ENCODE measurements around the gene R3HDM1.

DNA sequence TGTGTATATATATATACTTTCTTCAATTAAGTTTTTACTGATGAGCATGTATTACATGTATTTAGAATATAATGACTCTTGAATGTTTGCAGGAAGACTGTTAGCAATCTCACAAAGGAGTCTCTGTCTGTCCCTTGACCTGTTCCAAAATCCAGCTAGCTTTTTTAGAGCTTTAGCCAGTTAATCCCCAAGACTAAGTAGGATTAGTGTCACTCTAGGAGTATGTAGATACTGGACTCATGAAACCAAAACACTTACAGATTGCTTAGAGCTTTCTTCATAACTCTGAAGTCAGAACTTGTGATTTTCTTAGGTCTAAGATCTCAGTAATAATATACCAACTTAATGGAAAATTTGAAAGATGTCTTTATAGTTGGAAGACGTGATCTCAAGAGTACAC is 212.6 kb downstream of the R3HDM1 start:
- TF ChIP-seq, protein P1, sequence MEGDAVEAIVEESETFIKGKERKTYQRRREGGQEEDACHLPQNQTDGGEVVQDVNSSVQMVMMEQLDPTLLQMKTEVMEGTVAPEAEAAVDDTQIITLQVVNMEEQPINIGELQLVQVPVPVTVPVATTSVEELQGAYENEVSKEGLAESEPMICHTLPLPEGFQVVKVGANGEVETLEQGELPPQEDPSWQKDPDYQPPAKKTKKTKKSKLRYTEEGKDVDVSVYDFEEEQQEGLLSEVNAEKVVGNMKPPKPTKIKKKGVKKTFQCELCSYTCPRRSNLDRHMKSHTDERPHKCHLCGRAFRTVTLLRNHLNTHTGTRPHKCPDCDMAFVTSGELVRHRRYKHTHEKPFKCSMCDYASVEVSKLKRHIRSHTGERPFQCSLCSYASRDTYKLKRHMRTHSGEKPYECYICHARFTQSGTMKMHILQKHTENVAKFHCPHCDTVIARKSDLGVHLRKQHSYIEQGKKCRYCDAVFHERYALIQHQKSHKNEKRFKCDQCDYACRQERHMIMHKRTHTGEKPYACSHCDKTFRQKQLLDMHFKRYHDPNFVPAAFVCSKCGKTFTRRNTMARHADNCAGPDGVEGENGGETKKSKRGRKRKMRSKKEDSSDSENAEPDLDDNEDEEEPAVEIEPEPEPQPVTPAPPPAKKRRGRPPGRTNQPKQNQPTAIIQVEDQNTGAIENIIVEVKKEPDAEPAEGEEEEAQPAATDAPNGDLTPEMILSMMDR (IDR thresholded peaks at IDR 0.05) = no peak
- TF ChIP-seq EZH2 (IDR thresholded peaks at IDR 0.05; ENCODE audit: borderline replicate concordance, insufficient read depth, low read depth, low read length, poor library complexity, severe bottlenecking) = no peak

Data from B cell (primary cell).